Panc1 (cell line): ENCODE data around the gene USP27X.

Source experiments
- POLR2AphosphoS5 ChIP-seq: IDR thresholded peaks from 2 replicates; pipeline ENCODE4 v1.6.1; 2012; ENCODE audit warnings: mild to moderate bottlenecking, low read depth, low read length, moderate library complexity
- TF ChIP-seq, protein P1 (sequence below): fragments of 450-650 bp; IDR thresholded peaks from 2 replicates; pipeline ENCODE4 v1.5.1; 2017; ENCODE audit warnings: mild to moderate bottlenecking
- TF ChIP-seq, protein P2 (sequence below), 2 experiments: IDR thresholded peaks; 2 replicates each; pipeline ENCODE4 v1.6.1; 2011 to 2012; ENCODE audit warnings: low read depth in 2 of 2, control low read depth in 1 of 2, low read length in 1 of 2, mild to moderate bottlenecking in 1 of 2, moderate library complexity in 1 of 2; ENCODE audit not compliant: insufficient read depth in 1 of 2

DNA sequence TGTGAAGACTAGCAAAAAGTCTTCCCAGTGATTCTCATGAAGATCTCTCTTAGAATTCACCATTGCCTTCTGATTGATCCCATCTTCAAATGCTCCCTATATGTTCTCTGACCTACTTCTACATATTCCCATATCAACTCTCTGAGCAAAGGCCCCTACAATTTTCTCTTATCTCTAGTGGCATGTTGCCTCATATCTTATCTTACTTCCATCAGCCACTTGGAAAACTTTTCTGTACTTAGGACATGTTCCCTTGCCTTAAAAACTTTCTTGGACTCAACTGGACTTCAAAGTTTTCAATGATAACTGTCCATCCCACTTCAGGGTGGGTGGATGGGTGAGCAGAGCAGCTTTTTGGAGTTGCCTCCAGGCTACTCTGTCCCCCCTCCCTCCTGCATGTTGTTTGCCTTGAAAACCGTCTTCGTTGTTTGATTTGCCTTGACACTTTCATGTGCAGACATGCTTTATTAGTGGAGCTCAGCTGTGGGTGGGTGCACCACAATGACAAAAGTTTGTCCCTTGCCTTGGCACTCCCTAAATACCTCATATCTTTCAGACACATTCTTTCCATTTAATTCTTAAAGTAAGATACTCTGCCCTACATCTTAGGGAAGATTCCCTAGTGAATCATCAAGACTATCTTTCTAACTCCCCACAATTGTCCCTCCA lies 18.3 kb upstream of the USP27X start:
- TF ChIP-seq, protein P1, sequence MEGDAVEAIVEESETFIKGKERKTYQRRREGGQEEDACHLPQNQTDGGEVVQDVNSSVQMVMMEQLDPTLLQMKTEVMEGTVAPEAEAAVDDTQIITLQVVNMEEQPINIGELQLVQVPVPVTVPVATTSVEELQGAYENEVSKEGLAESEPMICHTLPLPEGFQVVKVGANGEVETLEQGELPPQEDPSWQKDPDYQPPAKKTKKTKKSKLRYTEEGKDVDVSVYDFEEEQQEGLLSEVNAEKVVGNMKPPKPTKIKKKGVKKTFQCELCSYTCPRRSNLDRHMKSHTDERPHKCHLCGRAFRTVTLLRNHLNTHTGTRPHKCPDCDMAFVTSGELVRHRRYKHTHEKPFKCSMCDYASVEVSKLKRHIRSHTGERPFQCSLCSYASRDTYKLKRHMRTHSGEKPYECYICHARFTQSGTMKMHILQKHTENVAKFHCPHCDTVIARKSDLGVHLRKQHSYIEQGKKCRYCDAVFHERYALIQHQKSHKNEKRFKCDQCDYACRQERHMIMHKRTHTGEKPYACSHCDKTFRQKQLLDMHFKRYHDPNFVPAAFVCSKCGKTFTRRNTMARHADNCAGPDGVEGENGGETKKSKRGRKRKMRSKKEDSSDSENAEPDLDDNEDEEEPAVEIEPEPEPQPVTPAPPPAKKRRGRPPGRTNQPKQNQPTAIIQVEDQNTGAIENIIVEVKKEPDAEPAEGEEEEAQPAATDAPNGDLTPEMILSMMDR, result no peak
- no peak for TF ChIP-seq POLR2AphosphoS5
- TF ChIP-seq, protein P2, sequence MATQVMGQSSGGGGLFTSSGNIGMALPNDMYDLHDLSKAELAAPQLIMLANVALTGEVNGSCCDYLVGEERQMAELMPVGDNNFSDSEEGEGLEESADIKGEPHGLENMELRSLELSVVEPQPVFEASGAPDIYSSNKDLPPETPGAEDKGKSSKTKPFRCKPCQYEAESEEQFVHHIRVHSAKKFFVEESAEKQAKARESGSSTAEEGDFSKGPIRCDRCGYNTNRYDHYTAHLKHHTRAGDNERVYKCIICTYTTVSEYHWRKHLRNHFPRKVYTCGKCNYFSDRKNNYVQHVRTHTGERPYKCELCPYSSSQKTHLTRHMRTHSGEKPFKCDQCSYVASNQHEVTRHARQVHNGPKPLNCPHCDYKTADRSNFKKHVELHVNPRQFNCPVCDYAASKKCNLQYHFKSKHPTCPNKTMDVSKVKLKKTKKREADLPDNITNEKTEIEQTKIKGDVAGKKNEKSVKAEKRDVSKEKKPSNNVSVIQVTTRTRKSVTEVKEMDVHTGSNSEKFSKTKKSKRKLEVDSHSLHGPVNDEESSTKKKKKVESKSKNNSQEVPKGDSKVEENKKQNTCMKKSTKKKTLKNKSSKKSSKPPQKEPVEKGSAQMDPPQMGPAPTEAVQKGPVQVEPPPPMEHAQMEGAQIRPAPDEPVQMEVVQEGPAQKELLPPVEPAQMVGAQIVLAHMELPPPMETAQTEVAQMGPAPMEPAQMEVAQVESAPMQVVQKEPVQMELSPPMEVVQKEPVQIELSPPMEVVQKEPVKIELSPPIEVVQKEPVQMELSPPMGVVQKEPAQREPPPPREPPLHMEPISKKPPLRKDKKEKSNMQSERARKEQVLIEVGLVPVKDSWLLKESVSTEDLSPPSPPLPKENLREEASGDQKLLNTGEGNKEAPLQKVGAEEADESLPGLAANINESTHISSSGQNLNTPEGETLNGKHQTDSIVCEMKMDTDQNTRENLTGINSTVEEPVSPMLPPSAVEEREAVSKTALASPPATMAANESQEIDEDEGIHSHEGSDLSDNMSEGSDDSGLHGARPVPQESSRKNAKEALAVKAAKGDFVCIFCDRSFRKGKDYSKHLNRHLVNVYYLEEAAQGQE (IDR thresholded peaks at IDR 0.05; ENCODE audit: insufficient read depth in 1 of 2, low read depth in 2 of 2, low read length in 1 of 2), result no peak
